Ovary (tissue), 3 donors: Measurements from ENCODE around the gene FPR1.

Source experiments
- POLR2A ChIP-seq: fragments of 450-650 bp; IDR thresholded peaks from one replicate; pipeline ENCODE4 v1.6.1; 2017; ENCODE audit warnings: antibody characterized with exemption, mild to moderate bottlenecking, moderate library complexity
- TF ChIP-seq, protein P1 (sequence below), 3 donors: fragments of 450-650 bp in 2 of 3; fragments of 200-600 bp in 1 of 3; IDR thresholded peaks; one replicate each; pipeline versions ENCODE4 v1.5.1 to v1.8.0; 2016 to 2022; ENCODE audit warnings: antibody characterized with exemption in 3 of 3, mild to moderate bottlenecking in 1 of 3
- donor health status: DM: no; HTN: no; CAD: no.

DNA sequence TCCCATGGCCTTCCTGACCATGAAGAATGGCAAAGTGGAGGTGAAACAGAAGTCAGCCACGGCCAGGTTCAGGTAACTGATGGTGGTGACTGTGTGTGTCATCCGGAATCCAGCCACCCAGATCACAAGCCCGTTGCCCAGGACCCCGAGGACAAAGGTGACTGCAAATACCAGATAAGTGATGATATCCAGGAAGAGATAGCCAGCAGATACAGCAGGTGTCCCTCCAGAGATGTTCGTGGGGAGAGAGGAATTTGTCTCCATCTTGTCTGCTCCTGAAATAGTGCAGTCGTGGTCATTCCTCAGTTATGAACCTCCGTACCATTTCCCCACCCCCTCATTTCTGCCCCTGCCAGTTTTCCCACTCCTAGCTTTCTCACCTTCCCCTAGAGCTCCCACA lies 4.9 kb downstream of the FPR1 start:
- TF ChIP-seq, protein P1, sequence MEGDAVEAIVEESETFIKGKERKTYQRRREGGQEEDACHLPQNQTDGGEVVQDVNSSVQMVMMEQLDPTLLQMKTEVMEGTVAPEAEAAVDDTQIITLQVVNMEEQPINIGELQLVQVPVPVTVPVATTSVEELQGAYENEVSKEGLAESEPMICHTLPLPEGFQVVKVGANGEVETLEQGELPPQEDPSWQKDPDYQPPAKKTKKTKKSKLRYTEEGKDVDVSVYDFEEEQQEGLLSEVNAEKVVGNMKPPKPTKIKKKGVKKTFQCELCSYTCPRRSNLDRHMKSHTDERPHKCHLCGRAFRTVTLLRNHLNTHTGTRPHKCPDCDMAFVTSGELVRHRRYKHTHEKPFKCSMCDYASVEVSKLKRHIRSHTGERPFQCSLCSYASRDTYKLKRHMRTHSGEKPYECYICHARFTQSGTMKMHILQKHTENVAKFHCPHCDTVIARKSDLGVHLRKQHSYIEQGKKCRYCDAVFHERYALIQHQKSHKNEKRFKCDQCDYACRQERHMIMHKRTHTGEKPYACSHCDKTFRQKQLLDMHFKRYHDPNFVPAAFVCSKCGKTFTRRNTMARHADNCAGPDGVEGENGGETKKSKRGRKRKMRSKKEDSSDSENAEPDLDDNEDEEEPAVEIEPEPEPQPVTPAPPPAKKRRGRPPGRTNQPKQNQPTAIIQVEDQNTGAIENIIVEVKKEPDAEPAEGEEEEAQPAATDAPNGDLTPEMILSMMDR (IDR thresholded peaks at IDR 0.05), result no peak
- TF ChIP-seq POLR2A, result no peak
